GM23338 (cell line): Measurements from ENCODE around the gene ETV5. TPM values are rescaled to one million over a fixed set of nuclear protein-coding genes. Genes with fewer than 3 reads are reported as not detected.

Source experiments
- polyA plus RNA-seq: library from polyadenylated mRNA; unstranded; fragments of >200 nt; fragmentation: Nextera tagmentation; extraction: Ambion mirVana; gene quantifications from 2 replicates; pipeline ENCODE4 v1.2.1, GENCODE V29; 2016
- small RNA-seq: library from RNA; depleted of rRNA; stranded (forward); fragments of <200 nt; gene quantifications from one replicate; pipeline ENCODE3, GENCODE V24; 2014; ENCODE audit warnings: low replicate concordance
- total RNA-seq: library from RNA; depleted of rRNA; stranded (reverse); fragments of >200 nt; shearing (Covaris generic); gene quantifications from 2 replicates; pipeline ENCODE4 v1.2.3, GENCODE V29; 2014; rRNA removed

The ETV5 gene
- total and polyA plus RNA-seq, 2 experiments from 2014 or later, result 33.5 to 57.1 TPM

Small RNA genes within 50 kb of the gene (small RNA-seq; reads per million reads assigned to genes)
- not detected for gene RF00017

Other genes with a start within 250 kb of the ETV5 start
- 323 and 602 TPM in 2 replicates for gene TRA2B, start 171.1 kb downstream of the ETV5 start, total RNA-seq
- gene TRA2B, start 171.1 kb downstream of the ETV5 start, polyA plus RNA-seq, result 360 and 368 TPM in 2 replicates